NCI-H82 (cell line): ENCODE measurements around the gene CFAP54.
A peak's percentile ranks its signal among the peaks of the same experiment; 100 is the strongest.

Experiments
- DNase-seq: peaks from one replicate; lab custom pipeline; 2025; lab: John Stamatoyannopoulos, UW

CFAP54 gene

DNA sequence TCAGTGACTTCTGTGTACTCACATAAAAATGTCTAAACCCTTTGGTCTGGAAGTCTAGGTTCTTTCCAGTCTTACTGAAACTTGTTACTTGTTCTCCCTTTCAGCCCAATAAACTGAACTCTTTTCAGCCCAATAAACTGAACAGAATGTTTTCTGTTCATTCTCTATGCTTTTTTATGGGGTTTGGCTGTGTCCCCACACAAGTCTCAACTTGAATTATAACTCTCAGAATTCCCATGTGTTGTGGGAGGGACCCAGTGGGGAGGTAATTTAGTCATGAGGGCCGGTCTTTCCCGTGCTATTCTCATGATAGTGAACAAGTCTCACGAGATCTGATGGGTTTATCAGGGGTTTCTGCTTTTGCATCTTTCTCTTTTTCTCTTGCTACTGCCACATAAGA, 402.7 kb downstream of the CFAP54 start:
- no peak for DNase-seq

DNA sequence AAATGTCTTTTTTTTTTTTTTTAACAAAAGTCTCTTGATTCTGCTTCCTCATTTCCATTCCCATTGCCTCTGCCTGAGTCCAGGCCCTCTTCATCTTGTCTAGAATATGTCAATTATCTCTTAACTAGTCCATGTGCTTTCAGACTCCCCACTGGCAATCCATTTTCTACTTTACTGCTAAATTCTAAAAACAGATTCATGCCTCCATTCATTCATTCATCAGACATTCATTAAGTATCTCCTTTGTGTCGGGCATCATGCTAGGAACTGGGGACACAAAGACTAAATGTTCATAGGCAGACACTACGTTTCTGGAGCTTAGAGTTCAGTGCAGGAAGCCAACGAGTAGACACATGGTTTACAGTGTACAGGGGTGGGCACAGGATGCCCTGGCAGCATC, 408.0 kb downstream of the CFAP54 start:
- DNase-seq: no peak

- DNase-seq: no peak
Measured at GRCh38 chr12:96901175-96901574, 411.8 kb downstream of the CFAP54 start.

DNA sequence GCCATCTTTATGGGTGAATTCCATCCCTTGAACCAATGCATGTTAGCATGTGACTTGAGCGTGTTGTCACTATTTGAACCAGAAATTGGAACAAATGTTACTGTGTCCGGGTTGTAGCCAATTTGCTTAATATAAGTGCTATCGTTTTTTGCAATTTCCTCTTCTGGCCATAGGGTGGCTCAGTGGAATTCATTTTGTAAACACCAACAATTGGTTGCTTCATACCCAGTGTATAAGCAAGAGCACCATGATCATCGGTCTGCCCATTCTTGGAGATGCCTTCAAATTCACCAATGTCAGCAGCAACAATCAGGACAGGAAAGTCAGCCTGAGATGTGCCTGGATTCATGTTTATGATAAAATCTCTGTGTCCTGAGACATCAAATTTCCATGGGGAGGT, 412.7 kb downstream of the CFAP54 start:
- DNase-seq: peak; percentile 4

DNA sequence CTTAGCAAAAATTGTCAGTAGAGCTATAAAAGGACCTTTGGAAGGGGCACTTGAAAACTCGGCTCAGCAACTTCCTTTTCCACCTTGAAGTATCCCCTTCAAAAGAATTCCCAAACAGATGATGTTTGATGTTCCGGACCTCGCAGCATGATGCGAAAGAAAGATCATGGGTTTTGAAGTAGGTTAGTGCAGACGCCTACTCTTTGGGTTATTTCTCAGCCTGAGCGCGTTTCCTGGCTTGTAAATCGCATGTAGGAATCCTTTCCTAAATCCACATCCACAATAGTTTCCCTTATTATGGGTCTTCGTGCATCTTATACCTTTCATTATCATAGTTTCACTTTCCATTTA, 417.1 kb downstream of the CFAP54 start:
- DNase-seq: no peak

DNA sequence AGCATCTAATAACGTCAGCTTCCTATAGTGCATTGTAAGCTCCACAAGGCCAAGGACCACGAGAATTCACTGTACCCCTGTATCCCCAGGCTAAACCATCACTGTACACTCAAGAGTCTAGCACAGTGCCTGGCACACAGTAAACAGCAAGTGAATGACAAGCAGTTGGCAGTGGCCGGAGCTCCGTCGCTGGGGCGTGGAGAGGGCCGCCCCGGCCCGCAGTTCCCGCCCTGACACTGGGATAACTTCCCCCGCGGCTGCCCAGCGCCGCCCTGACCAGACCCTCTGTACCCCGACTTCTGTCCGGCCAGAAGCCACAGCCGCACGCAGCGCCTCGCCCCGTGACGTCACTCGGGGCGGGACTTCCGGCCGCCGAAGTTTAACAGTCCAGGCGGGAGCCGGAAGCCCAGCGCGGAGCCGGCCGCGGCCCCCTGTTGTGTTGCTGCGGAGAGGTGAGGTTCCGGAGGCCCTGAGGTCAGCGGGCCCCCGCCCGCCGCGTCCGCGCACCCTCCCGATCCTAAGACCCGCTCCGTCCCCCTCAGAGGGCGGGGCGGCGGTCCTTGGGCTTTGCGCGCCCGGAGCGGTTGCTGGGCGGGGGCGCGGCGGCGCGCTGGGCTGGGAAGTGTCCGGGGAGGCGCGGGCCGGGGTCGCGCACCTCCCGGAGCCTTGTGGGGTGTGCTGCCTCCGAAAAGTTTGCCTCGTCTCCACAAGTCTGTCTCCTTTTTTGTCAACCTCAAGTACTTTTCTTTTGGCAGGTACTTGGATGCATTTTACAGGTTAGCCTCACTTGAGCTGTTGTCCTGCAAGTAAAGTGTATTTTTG, 417.7 kb downstream of the CFAP54 start, which contains the start of gene NEDD1:
TSS of gene NEDD1 (plus strand) at position 409 of the 822 bp plus-strand sequence. CDS start 2,503 bp downstream, outside the sequence.
- DNase-seq: peak; percentile 89

- DNase-seq: peak; percentile 74
Measured at GRCh38 chr12:96907671-96908422, 418.5 kb downstream of the CFAP54 start.

GRCh38 chr12:96908423-96908675, 419.0 kb downstream of the CFAP54 start:
- DNase-seq: no peak

DNA sequence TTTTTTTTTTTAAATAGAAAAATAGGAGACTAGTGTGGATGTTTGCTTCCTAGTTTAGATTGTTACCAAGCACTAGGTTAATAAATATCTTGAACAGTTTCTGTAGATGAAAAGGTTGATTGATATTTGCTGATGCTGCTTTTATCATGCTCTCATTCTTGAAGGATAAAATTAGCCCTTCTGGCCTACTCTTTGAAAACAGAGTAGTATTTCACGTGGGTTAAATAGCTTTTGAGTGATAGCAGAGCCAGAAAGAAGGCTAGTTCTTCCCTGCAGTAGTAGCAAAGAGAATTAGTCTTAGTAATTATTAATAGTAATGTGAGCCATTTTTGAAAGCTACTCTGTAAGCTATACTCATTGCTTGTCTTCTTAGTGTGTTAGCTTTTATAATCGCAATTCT, 422.9 kb downstream of the CFAP54 start:
- no peak for DNase-seq

DNA sequence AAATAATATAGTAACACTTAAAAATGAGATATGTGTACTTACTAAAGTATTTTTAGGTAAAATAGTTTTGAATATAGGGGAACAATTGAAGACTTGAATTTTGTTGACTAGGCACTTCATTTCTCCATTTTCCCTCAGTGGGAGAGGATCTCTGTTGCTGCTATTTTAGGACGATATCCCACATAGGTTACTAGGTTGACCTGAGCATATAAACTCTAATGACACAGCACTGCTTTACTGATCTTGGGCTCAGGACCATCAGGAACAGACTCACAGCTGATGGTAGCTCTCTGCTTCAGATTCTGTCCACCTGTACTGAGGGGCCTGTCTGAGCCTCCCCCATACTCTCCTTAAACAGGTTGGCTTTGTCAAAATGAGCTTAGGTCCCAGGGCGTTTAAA, 423.6 kb downstream of the CFAP54 start:
- no peak for DNase-seq

GRCh38 chr12:96919510-96920210, 430.3 kb downstream of the CFAP54 start:
- no peak for DNase-seq
